OCI-LY3 (cell line): ENCODE results near the gene GPR137.

Source experiments
- CTCF ChIP-seq: fragments of 200-600, 300-600 bp; sonication (generic); IDR thresholded peaks from 2 replicates; pipeline ENCODE4 v1.5.1; 2014; ENCODE audit warnings: antibody characterized with exemption, low read length, low read depth
- EZH2phosphoT487 ChIP-seq: fragments of 200-600 bp; shearing (Covaris generic); IDR thresholded peaks from 2 replicates; pipeline ENCODE4 v1.6.1; 2018; ENCODE audit warnings: antibody characterized with exemption, mixed run types, low read depth

- TF ChIP-seq CTCF = no peak
- TF ChIP-seq EZH2phosphoT487 = no peak
Observed at GRCh38 chr11:64246871-64247728, 38.5 kb upstream of the GPR137 start, which contains the start of gene PPP1R14B.
